NCI-H510A treated with DMSO at 0.1 percent for 48 hours (cell line): Measurements from ENCODE around the gene CHRDL2.
A peak's percentile ranks its signal among the peaks of the same experiment; 100 is the strongest.

Source experiments
- DNase-seq: peaks from one replicate; lab custom pipeline; 2025; lab: John Stamatoyannopoulos, UW

Gene CHRDL2

GRCh38 chr11:74748211-74749126 is 17.2 kb upstream of the CHRDL2 start, which contains the start of gene RNF169:
TSS of gene RNF169 (plus strand) at chr11:74748849. CDS start at chr11:74748881, 32 bp downstream.
- DNase-seq: peak; percentile 97

- DNase-seq: no peak
These were observed 15.6 kb upstream of the CHRDL2 start for GRCh38 chr11:74746868-74747267.

- DNase-seq: no peak
These were observed 13.1 kb upstream of the CHRDL2 start for GRCh38 chr11:74744277-74744676.

- no peak for DNase-seq
These were observed 12.4 kb upstream of the CHRDL2 start for GRCh38 chr11:74743640-74744039.

- no peak for DNase-seq
These were observed 10.8 kb upstream of the CHRDL2 start for GRCh38 chr11:74742070-74742469.

- DNase-seq: peak; percentile 57
These were observed 8.5 kb upstream of the CHRDL2 start for GRCh38 chr11:74739546-74740270.

- DNase-seq: no peak
These were observed 4.8 kb upstream of the CHRDL2 start for GRCh38 chr11:74736031-74736430.

GRCh38 chr11:74735365-74735928 is 4.2 kb upstream of the CHRDL2 start:
- no peak for DNase-seq

- DNase-seq: no peak
These were observed 3.3 kb upstream of the CHRDL2 start for GRCh38 chr11:74734559-74734925.

- DNase-seq: no peak
These were observed 510 bp downstream of the CHRDL2 start for GRCh38 chr11:74730571-74731260.

GRCh38 chr11:74729397-74729796 is 1.8 kb downstream of the CHRDL2 start:
- no peak for DNase-seq

- peak; percentile 71 for DNase-seq
These were observed 4.6 kb downstream of the CHRDL2 start for GRCh38 chr11:74726547-74727182.

GRCh38 chr11:74725701-74726100 is 5.5 kb downstream of the CHRDL2 start:
- DNase-seq: no peak

GRCh38 chr11:74723511-74723910 is 7.7 kb downstream of the CHRDL2 start:
- DNase-seq: no peak

- no peak for DNase-seq
These were observed 9.8 kb downstream of the CHRDL2 start for GRCh38 chr11:74721479-74721835.

GRCh38 chr11:74720596-74721478 is 10.4 kb downstream of the CHRDL2 start:
- DNase-seq: no peak

- no peak for DNase-seq
These were observed 12.2 kb downstream of the CHRDL2 start for GRCh38 chr11:74719011-74719410.

GRCh38 chr11:74717221-74717969 is 13.8 kb downstream of the CHRDL2 start:
- no peak for DNase-seq

- DNase-seq: no peak
These were observed 16.3 kb downstream of the CHRDL2 start for GRCh38 chr11:74714904-74715303.

GRCh38 chr11:74713686-74714085 is 17.5 kb downstream of the CHRDL2 start:
- no peak for DNase-seq
